NCI-H1436 treated with DMSO at 0.1 percent for 48 hours (cell line): ENCODE measurements around the gene RHOB.

Experiments
- DNase-seq: peaks from one replicate; lab custom pipeline; 2025; lab: John Stamatoyannopoulos, UW

The RHOB gene

DNA sequence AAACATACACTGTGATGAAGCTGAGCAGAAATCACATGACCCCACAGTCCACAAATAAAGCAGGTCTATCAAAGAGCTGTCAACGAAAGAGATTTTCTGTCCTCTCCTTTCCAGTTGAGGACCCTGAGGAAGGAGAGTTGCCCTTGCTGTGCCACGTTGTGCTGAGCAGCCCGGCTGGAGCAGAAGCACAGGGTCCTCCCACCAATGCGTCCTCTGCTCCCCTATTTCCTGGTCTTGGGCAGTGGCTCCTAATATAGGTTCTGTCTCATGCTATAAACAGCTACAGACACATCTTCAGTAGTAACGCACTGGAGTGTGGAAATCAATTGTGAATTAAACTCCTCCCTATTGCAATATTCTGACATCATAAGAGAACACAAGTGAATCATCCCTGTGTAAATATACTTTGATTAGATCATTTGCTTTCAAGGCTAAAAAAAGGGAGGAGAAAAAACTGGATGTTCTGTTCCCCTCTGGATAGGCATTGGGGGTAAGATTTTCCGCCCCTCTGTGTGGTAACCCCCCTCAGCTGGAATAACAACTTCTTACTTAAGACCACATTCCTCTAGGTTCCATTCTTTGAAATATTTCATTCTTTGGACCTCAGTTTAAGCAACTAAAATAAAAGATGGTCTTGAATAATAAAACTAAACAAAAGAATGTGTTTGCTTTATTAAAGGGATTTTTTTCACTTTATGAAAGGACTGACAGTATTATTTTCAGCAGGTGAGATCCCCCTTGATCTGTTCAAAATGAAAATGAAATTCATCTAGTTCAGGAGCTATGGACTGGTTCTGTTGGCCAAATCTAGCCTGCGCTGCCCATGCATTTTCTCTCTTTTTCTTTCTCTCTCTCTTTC lies 8.3 kb upstream of the RHOB start:
- no peak for DNase-seq

DNA sequence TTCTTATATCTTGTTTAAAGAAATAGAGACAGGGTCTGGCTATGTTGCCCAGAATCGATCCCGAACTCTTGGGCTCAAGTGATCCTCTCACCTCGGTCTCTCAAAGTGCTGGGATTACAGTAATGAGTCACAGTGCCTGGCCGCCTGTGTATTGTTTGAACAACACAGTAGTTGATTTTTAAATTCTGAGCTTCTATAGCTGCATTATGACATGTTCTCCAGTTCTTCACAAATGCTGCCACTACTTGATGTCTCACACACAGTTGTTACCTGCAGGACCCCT lies 7.7 kb upstream of the RHOB start:
- no peak for DNase-seq

DNA sequence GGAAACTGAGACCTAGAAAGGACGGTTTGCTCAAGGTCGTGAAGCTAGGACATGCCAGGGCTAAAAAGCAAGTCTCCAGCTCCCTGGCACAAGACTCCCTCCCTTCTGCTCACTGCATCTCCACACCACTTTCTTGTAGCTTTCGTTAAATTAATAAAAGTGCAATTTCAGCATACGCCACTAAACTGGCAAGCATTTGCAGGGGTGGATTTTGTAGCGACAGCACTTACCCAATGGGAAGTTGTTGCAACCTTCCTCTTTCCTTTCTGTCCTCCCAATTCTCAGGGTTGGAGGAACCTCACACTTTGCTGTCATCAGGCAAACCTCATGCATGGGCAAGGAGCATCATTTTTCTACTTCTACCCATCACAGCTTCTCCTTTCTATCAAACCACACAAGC lies 7.4 kb upstream of the RHOB start:
- no peak for DNase-seq

DNA sequence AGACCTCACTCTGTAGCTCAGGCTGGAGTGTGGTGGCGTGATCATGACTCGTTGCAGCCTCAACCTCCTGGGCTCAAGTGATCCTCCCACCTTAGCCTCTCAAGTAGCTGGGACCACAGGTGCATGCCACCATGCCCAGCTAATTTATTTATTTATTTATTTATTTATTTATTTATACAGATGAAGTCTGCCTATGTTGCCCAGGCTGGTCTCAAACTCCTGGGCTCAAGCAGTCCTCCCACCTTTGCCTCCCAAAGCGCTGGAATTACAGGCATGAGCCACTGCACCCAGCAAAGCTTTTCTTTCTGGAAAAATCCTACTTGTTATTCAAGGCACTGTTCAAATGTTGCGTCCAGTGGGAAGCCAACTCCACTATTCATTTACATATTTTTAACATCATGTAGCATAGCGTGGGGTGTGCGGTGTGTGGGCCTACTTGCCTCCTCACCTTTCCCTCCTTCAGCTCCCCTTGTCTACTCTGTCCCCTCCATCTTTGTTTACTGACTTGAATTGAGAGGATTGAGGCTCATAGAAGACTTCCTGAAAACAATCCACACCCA lies 6.8 kb upstream of the RHOB start:
- DNase-seq = no peak

DNA sequence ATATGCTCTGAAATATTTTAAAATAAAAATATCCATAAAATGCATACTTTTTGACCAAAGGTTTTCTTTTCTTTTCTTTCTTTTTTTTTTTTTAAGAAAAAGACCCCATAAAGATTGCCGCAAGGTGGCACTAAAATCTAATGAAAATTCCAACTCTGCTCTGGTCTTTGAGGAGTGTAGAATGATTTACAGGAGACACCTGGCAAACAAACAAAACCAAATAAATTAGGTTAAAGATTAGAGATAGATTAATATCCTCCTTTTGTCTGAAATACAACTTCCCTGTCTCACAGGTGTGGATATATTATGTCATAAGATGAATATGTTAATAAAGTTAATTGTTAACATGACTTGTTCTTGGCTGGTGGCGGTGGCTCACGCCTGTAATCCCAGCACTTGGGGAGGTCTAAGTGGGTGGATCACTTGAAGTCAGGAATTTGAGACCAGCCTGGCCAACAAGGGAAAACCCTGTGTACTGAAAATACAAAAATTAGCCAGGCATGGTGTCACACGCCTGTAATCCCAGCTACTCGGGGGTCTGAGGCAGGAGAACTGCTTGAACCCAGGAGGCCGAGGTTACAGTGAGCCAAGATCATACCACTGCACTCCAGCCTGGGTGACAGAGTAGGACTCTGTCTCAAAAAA lies 3.5 kb upstream of the RHOB start:
- DNase-seq = no peak

DNA sequence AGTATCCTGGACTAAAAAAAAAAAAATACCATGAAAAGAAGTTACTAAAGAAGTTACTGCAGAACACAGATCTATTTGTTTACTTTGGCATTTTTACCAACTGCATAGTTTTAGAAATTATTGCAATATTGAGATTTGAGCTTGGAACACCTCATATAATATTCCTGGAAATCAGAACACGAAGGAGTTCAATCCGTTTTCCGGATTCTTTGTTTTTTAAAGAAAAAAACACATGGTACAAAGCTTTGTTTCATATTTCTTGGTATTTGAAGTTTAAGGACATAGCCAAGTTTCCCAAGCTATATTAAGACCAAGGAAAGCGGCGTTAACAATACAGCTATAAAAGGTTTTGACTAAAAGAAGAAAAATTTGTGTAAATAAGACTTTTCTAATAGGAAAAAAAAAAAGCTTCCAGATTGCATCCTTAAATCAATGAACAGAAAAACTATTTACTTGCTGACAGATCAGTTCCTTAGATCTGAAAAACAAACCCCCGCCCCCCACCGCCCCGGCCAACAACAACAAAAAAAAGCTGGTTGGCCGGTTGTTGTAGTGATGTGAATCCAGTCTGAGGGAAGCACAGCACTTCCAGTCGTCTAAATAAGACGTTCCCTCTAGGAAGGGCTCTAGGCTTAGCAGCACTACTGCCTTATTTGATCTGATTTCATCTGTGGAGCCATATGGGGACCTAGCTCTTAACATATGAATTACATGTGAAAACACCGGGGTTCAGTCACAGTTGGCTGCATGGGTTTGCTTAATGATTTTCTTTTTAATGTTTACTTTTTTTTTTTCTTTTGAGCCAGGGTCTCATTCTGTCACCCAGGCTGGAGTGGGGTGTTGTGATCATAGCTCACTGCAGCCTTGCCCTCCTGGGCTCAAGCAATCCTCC lies 2.5 kb upstream of the RHOB start:
- no peak for DNase-seq

DNA sequence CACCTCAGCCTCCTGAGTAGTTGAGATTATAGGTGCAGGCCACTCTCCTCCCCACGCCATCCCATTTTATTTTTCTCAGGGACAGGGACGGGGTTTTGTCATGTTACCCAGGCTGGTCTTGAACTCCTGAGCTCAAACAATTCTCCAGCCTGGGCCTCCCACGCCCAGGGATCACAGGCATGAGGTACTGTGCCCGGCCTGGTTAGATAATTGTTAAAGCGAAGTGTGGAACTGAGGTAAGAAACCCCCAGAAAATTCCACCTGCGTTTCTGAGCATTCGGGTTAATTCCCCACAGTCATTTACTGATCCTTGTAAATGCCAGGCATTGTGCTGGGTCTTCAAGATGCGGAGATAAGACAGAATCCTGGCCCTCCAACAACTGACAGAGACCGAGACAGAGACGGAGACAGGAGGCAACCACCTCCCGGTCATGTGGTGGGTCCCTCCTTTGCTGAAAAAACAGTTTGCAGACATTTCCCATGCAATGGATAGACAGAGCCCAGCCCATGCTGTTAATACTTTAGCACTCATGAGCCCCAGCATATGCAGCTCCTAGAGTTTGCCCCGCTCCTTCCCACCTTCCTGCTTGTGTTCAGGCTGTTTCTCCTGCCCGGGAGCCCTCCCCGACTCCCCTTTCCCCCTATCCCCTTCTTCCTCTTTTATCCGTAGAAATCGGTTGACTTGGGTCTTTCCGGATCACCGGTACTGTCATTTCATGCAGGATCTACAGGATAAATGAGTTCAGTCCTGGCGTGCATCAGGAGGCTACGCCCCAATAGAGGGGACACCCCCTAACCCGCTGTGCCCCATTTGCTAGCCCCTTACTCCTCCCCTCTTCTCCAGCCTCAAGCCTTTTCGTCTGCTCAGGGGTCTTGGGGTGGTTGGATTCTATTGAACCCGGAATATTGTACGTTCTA lies 1.6 kb upstream of the RHOB start:
- no peak for DNase-seq

DNA sequence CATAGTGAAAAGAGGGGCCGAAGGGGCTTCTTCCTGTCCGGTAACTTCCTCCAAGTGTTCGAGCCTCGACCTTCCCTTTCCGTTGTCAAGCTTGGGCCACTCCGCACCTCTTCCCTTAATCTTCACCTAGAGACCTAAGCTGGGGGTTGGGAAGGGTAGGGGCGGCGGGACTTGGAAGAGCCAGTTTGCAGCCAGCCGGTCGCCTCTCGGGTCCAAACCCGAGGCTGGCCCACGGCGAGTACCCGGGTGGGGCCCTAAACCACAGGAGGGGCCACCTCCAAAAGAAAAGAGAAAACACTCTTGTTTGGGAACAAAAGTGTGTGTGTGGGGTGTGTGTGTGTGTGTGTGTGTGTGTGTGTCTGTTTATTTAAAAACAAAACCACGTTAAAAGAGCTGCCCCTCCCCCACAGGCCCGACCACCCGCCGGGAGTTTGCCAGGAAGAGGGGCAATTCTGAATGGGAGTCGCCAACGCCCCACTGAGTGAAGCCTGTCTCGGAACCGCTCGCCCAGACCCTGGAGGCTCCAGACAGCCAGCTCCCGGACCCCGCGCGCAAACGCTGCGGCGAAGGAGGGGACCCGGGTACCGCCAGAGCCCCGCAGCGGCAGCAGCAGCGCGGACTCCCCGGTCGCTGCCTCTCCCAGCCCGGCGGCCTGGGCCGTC lies 488 bp upstream of the RHOB start:
- no peak for DNase-seq

DNA sequence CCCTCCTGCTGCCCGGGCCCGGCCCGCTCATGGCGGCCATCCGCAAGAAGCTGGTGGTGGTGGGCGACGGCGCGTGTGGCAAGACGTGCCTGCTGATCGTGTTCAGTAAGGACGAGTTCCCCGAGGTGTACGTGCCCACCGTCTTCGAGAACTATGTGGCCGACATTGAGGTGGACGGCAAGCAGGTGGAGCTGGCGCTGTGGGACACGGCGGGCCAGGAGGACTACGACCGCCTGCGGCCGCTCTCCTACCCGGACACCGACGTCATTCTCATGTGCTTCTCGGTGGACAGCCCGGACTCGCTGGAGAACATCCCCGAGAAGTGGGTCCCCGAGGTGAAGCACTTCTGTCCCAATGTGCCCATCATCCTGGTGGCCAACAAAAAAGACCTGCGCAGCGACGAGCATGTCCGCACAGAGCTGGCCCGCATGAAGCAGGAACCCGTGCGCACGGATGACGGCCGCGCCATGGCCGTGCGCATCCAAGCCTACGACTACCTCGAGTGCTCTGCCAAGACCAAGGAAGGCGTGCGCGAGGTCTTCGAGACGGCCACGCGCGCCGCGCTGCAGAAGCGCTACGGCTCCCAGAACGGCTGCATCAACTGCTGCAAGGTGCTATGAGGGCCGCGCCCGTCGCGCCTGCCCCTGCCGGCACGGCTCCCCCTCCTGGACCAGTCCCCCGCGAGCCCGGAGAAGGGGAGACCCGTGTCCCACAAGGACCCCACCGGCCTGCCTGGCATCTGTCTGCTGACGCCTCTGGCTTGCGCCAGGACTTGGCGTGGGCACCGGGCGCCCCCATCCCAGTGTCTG lies 767 bp downstream of the RHOB start:
- DNase-seq = no peak

DNA sequence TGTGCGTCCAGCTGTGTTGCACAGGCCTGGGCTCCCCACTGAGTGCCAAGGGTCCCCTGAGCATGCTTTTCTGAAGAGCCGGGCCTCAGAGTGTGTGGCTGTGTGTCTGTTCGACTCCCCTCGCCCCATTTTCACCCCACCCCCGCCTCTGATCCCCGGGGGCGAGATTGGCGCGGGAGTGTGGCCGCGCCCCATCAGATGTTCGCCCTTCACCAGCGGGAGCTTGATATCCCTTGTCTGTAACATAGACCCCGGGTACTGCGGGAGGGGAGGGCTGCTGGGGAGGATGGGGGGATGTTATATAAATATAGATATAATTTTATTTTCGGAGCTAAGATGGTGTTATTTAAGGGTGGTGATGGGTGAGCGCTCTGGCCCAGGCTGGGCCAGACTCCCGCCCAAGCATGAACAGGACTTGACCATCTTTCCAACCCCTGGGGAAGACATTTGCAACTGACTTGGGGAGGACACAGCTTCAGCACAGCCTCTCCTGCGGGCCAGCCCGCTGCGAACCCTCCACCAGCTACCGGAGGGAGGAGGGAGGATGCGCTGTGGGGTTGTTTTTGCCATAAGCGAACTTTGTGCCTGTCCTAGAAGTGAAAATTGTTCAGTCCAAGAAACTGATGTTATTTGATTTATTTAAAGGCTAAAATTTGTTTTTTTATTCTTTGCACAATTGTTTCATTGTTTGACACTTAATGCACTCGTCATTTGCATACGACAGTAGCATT lies 1.5 kb downstream of the RHOB start:
- DNase-seq = no peak

DNA sequence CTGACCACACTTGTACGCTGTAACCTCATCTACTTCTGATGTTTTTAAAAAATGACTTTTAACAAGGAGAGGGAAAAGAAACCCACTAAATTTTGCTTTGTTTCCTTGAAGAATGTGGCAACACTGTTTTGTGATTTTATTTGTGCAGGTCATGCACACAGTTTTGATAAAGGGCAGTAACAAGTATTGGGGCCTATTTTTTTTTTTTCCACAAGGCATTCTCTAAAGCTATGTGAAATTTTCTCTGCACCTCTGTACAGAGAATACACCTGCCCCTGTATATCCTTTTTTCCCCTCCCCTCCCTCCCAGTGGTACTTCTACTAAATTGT lies 2.1 kb downstream of the RHOB start:
- no peak for DNase-seq

DNA sequence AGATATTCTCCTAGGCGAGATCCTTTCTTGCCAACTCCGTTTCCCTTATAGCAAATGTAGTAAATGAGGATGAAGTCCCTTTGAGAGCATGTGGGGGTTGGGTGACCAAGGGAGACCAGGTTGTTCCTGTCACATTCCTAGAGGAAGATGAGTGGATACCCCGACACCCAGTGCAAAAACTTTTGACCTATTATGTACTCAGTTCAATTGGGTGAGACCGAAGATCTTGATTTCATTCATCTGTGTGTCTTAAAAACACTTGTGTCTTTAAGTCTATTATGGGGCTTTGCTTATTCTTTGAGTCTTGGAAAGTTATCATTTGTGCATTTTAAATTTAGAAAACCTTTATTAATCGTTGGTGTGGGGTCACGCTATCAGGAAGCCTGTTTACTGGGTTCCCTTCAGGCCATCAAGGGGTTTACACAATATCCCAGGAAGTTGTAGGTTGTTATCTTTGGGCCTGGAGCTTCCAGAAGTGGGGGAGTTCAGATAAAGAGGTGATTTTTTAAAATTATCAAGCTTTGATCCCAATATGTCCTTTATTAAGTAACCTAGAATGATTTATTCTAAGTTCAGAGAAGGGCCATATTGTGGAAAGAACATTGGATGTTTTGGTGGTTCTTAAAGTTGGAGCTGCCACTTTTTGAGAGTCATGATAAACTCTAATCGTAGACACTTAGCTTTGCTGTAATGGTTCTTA lies 2.8 kb downstream of the RHOB start:
- DNase-seq = no peak

DNA sequence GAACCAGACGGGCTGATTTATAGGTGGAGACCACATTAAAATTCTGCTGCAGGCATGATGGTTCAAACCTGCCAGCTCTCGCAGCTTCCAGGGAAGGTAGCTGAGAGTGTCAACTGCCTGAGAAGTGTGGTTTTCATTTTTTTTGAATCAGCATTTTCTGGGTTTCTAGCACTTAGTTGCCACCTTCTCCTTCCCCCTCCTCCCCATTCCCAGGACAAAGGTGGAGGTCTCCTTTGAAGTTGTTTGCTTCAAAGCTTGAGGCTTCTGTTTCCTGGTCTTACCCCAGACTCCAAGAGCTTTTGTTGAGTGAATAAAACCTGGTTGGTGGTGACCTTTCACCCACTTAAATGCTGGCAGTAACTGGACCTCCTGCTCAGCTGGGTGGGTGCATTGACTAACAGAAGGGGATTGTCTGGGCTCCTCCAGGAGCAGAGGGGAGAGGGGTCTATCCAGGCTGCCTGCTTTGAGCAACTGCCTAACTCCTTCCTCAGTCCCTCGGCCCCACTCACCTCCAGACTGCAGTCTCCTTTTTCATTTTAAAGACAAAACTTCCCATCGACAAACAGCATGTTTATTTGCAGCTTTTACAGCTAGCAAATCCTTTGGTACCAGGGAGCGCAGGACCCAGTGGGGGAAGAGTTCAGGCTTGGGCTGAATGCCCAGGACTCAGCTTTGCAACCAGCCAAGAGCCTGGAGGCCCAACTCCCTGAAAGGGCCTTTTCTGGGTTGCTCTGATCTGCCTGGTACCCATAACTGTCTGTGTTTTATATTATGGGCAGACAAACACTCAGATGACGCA lies 3.5 kb downstream of the RHOB start:
- no peak for DNase-seq

DNA sequence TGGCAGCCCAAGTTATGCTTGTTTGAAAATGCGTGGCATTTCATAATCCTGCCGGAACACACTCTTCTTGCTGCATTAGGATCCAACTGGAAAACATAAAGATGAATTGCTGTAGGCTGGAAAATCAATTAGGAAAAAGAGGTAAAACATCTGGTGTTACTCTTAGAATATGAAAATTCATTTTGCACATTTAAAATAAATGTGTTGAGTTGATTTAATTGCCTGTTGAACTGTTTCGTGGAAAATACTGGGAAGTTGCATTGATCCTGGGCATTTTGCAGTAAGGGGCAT lies 4.1 kb downstream of the RHOB start:
- no peak for DNase-seq

DNA sequence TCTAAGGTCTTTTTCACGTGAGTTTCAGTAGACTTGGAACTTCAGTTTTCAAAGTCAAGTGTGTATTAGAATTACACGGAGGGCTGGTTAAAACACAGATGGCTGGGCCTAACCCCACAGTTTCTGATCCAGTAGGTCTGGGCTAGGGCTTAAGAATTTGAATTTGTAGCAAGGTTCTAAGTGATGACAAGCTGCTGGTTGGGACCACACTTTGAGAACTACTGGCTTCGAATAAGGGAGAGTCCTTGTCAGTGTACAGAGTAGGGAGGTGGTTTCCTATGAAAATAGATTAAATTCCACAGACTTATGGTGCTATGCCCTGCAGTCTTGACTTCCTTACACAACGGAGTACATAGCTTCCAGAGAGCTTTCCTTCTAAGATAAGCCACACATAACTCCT lies 4.5 kb downstream of the RHOB start:
- DNase-seq = no peak

DNA sequence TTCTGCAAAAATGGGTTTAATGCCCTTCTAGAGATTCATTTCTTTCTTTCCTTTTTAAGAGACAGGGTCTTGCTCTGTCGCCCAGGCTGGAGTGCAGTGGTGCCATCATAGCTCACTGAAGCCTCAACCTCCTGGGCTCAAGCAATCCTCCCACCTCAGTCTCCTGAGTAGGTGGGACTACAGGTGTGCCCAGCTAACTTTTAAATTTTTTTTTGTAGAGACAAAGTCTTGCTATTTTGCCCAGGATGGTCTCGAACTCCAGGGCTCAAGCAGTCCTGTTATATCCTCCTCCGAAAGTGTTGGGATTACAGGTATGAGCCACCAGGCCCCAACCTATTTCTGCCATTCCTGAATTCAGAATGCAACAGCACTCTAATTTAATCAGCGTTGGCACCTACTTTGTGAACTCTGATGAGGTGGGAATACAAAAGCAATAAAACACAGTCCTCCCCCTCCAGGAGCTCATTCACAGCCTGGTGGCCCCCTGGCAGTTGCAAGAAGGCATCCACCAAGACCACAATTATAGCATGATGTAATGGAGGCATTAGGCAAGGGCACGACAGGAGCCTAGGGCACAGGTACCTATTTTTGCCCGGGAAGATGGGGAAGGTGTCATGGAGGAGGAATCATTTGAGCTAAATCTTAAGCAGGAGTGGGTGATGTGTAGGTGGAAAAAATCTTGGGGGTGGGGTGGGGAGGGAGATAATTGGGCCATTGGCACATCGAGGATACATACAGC lies 5.1 kb downstream of the RHOB start:
- no peak for DNase-seq

DNA sequence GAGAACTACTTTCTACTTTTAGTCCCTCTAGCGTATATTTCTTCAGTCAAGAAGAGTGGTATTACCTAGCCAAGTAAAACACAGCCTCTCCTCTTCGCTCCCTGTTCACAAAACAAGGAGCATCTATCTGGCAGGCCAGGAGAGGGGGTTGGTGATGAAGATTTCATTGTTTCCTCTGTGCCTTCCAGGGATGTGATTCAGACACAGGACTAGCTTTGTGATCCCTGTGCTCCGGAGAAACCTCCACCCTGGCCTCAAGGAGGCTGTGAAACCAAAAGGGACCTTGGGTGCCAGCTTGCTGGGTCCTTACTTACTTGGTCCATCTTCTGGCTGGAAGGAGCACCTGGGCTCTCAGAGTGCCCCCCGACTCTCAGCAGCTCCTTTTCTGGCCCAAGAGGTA lies 5.7 kb downstream of the RHOB start:
- no peak for DNase-seq

DNA sequence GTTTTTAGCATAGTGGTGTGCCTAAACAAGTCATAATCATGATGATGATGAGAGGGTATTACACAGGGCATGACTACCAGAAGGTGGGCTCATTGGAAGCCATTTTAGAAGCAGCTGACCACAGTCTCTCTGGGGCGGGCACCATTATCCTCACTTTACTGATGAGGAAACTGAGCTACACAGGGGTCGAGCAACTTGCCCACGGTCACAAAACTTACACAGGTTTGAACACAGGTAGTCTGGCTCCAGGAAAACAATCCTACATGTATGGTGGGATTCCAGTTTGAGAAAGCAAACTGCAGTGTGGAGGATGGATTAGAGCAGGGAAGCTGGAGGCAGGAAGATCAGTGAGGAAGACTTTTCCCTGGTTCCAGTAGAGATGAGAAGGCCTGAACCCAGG lies 6.2 kb downstream of the RHOB start:
- DNase-seq = no peak
